ENCODE data around the gene ABCA3. TPM values are rescaled to one million over a fixed set of nuclear protein-coding genes. Genes with fewer than 3 reads are reported as not detected.

ABCA3 gene
- total and polyA plus RNA-seq, 2 donors (not counting 1 experiment from before 2014, with no cell fraction given) = 3.1 to 5.1 TPM

- CTCF ChIA-PET = no interaction called here
- H3K27me3 Mint-ChIP-seq = no peaks in the 10 kb centered on the region
- Histone ChIP-seq H3K36me3 (replicated peaks in 1 of 2; ENCODE audit: control extremely low read depth in 1 of 2, control insufficient read depth in 1 of 2, extremely low read depth in 1 of 2, insufficient read depth in 2 of 2, low read length in 1 of 2) (no peaks in the 10 kb centered on the region), H3K79me2 (ENCODE audit: control insufficient read depth, insufficient read depth, low read length) (no peaks in the 10 kb centered on the region), H3K4me2 (replicated peaks; ENCODE audit: low read depth, low read length, poor library complexity, severe bottlenecking) (no peak overlapping the region), H3K9me3 (ENCODE audit: control extremely low read depth in 1 of 3, control insufficient read depth in 2 of 3, insufficient read depth in 1 of 3, low read length in 2 of 3) (peaks cover 0 to 9% (median 0%) of the 10 kb centered on the region in 3 donors), H3K27me3 (replicated peaks in 1 of 4; ENCODE audit: control extremely low read depth in 1 of 4, control insufficient read depth in 3 of 4, insufficient read depth in 4 of 4, low read length in 3 of 4) (peaks cover 0 to 22% (median 3%) of the 10 kb centered on the region in 4 experiments), H2AFZ (ENCODE audit: insufficient read depth, low read depth, low read length, poor library complexity, severe bottlenecking) (no peak overlapping the region), H3K27ac (ENCODE audit: low read length in 2 of 2) (no peak overlapping the region), H3K4me1 (ENCODE audit: control insufficient read depth in 2 of 2, insufficient read depth in 2 of 2, low read length in 2 of 2) (peaks cover 15 to 19% of the 10 kb centered on the region in 2 donors), H4K20me1 (ENCODE audit: control insufficient read depth, insufficient read depth, low read length, poor library complexity, severe bottlenecking) (no peaks in the 10 kb centered on the region), H3K9ac (ENCODE audit: low read length) (no peak overlapping the region), H3K4me3 (ENCODE audit: control extremely low read depth in 1 of 5, extremely low read depth in 1 of 5, insufficient read depth in 1 of 5, low read depth in 2 of 5, low read length in 4 of 5) (no peak overlapping the region)
- DNase-seq (no peak), ATAC-seq (ENCODE audit: low read depth) (no peak)
- H3K27ac Mint-ChIP-seq = no peak overlapping the region
- TF ChIP-seq CTCF (IDR thresholded peaks at IDR 0.05) (no peak), EZH2 (IDR thresholded peaks at IDR 0.05; ENCODE audit: borderline replicate concordance, insufficient read depth, low read depth, low read length, poor library complexity, severe bottlenecking) (no peak)
- POLR2A ChIA-PET = no interaction called here
- peak overlapping the region; percentile 65 for H3K4me3 Mint-ChIP-seq
- WGBS (ENCODE audit: insufficient coverage) = 90% methylated on average over 14 of the region's 15 CpGs
- H3K9me3 Mint-ChIP-seq (ENCODE audit: insufficient read depth) = no peaks in the 10 kb centered on the region
- intact Hi-C loops (cut with micrococcal nuclease) = no loop called here
- peaks cover 12% of the 10 kb centered on the region for H3K4me1 Mint-ChIP-seq
Measured at GRCh38 chr16:2337431-2338296, 2.9 kb downstream of the ABCA3 start.

GRCh38 chr16:2335286-2335895 is 5.1 kb downstream of the ABCA3 start:
- intact Hi-C loops (cut with micrococcal nuclease) = no loop called here

More at GRCh38 chr16:2335286-2335895, 5.1 kb downstream of the ABCA3 start:
- ChIA-PET CTCF (no interaction called here), POLR2A (no interaction called here)
- Histone ChIP-seq H3K9ac (ENCODE audit: low read length) (no peak overlapping the region), H3K4me3 (ENCODE audit: control extremely low read depth in 1 of 5, extremely low read depth in 1 of 5, insufficient read depth in 1 of 5, low read depth in 2 of 5, low read length in 4 of 5) (no peak overlapping the region), H2AFZ (ENCODE audit: insufficient read depth, low read depth, low read length, poor library complexity, severe bottlenecking) (no peak overlapping the region), H3K4me2 (replicated peaks; ENCODE audit: low read depth, low read length, poor library complexity, severe bottlenecking) (no peak overlapping the region), H3K9me3 (ENCODE audit: control extremely low read depth in 1 of 3, control insufficient read depth in 2 of 3, insufficient read depth in 1 of 3, low read length in 2 of 3) (no peaks in the 10 kb centered on the region), H3K4me1 (ENCODE audit: control insufficient read depth in 2 of 2, insufficient read depth in 2 of 2, low read length in 2 of 2) (peaks cover 10% of the 10 kb centered on the region in 2 donors), H3K27me3 (replicated peaks in 1 of 4; ENCODE audit: control extremely low read depth in 1 of 4, control insufficient read depth in 3 of 4, insufficient read depth in 4 of 4, low read length in 3 of 4) (peaks cover 0 to 22% (median 1%) of the 10 kb centered on the region in 4 experiments), H3K36me3 (replicated peaks in 1 of 2; ENCODE audit: control extremely low read depth in 1 of 2, control insufficient read depth in 1 of 2, extremely low read depth in 1 of 2, insufficient read depth in 2 of 2, low read length in 1 of 2) (no peaks in the 10 kb centered on the region), H4K20me1 (ENCODE audit: control insufficient read depth, insufficient read depth, low read length, poor library complexity, severe bottlenecking) (no peaks in the 10 kb centered on the region), H3K27ac (ENCODE audit: low read length in 2 of 2) (no peak overlapping the region), H3K79me2 (ENCODE audit: control insufficient read depth, insufficient read depth, low read length) (no peaks in the 10 kb centered on the region)
- TF ChIP-seq CTCF (IDR thresholded peaks at IDR 0.05) (no peak), EZH2 (IDR thresholded peaks at IDR 0.05; ENCODE audit: borderline replicate concordance, insufficient read depth, low read depth, low read length, poor library complexity, severe bottlenecking) (no peak)
- H3K4me1 Mint-ChIP-seq = peaks cover 6% of the 10 kb centered on the region
- H3K27ac Mint-ChIP-seq = no peak overlapping the region
- no peak for ATAC-seq (ENCODE audit: low read depth)
- no peak overlapping the region for H3K4me3 Mint-ChIP-seq
- H3K9me3 Mint-ChIP-seq (ENCODE audit: insufficient read depth) = no peaks in the 10 kb centered on the region
- 100% methylated on average over 4 of the region's 8 CpGs for WGBS (ENCODE audit: insufficient coverage)
- DNase-seq = no peak
- peaks cover 8% of the 10 kb centered on the region for H3K27me3 Mint-ChIP-seq

Data from B cell (primary cell).